Mammary epithelial cell (primary cell): ENCODE results near the gene SENP1.

Source experiments
- CTCF ChIP-seq, 2 donors: IDR thresholded peaks in 1 of 2; conservative IDR thresholded peaks in 1 of 2; 2 replicates each; pipeline ENCODE4 v1.5.1; 2011 to 2012; ENCODE audit warnings: inconsistent platforms in 2 of 2, low read length in 2 of 2, mild to moderate bottlenecking in 2 of 2, control low read depth in 1 of 2, low read depth in 1 of 2; ENCODE audit not compliant: insufficient read depth in 1 of 2; ENCODE audit errors: extremely low read depth in 1 of 2
- EZH2 ChIP-seq: IDR thresholded peaks from 2 replicates; pipeline ENCODE4 v1.6.1; 2012; ENCODE audit warnings: low read length, inconsistent platforms, borderline replicate concordance

- no peak for TF ChIP-seq CTCF (conservative IDR thresholded peaks at IDR 0.05 in 1 of 2, IDR thresholded peaks at IDR 0.05 in 1 of 2; ENCODE audit: extremely low read depth in 1 of 2, insufficient read depth in 1 of 2, low read depth in 1 of 2, low read length in 2 of 2)
- TF ChIP-seq EZH2, result no peak
These were observed 80.6 kb downstream of the SENP1 start for GRCh38 chr12:48025281-48025680.
